Glutamatergic neuron (in vitro differentiated cells): ENCODE results near the gene KCNJ12. TPM values are rescaled to one million over a fixed set of nuclear protein-coding genes. Genes with fewer than 3 reads are reported as not detected.

Experiments used
- DNase-seq: peaks from one replicate; pipeline ENCODE4 v3.0.0; 2022
- H3K27ac Mint-ChIP-seq: one replicate; pipeline ENCODE4 v1.8.0; 2020; ENCODE audit warnings: mild to moderate bottlenecking, mixed read lengths, inconsistent platforms; ENCODE audit not compliant: unreplicated experiment
- H3K27me3 Mint-ChIP-seq: one replicate; pipeline ENCODE4 v1.8.0; 2020; ENCODE audit warnings: mild to moderate bottlenecking, moderate library complexity, mixed read lengths, inconsistent platforms; ENCODE audit not compliant: unreplicated experiment
- H3K36me3 Mint-ChIP-seq: one replicate; pipeline ENCODE4 v1.8.0; 2020; ENCODE audit warnings: mild to moderate bottlenecking, mixed read lengths, inconsistent platforms; ENCODE audit not compliant: unreplicated experiment
- H3K4me1 Mint-ChIP-seq: one replicate; pipeline ENCODE4 v1.8.0; 2020; ENCODE audit warnings: mild to moderate bottlenecking, low read depth, mixed read lengths, inconsistent platforms; ENCODE audit not compliant: unreplicated experiment
- H3K4me3 Mint-ChIP-seq: one replicate; pipeline ENCODE4 v1.8.0; 2020; ENCODE audit warnings: mild to moderate bottlenecking, mixed read lengths, inconsistent platforms; ENCODE audit not compliant: unreplicated experiment
- H3K9me3 Mint-ChIP-seq: one replicate; pipeline ENCODE4 v1.8.0; 2020; ENCODE audit warnings: mild to moderate bottlenecking, moderate library complexity, mixed read lengths, inconsistent platforms; ENCODE audit not compliant: unreplicated experiment
- total RNA-seq: library from RNA; stranded (reverse); fragmentation: NEBNext Ultra II Directional; extraction: Animal tissue kit (Norgen Biotek cat#: 25700); gene quantifications from one replicate; pipeline ENCODE4 v1.2.1, GENCODE V29; 2021; ENCODE audit not compliant: unreplicated experiment
- TF ChIP-seq, protein P1 (sequence below): fragments of 200-600 bp; sonication (generic); IDR thresholded peaks from one replicate; pipeline ENCODE4 v1.5.0; 2021; ENCODE audit not compliant: partially characterized antibody, unreplicated experiment

KCNJ12 gene
- total RNA-seq, 1 donor from 2014 or later: 9.6 TPM

DNA sequence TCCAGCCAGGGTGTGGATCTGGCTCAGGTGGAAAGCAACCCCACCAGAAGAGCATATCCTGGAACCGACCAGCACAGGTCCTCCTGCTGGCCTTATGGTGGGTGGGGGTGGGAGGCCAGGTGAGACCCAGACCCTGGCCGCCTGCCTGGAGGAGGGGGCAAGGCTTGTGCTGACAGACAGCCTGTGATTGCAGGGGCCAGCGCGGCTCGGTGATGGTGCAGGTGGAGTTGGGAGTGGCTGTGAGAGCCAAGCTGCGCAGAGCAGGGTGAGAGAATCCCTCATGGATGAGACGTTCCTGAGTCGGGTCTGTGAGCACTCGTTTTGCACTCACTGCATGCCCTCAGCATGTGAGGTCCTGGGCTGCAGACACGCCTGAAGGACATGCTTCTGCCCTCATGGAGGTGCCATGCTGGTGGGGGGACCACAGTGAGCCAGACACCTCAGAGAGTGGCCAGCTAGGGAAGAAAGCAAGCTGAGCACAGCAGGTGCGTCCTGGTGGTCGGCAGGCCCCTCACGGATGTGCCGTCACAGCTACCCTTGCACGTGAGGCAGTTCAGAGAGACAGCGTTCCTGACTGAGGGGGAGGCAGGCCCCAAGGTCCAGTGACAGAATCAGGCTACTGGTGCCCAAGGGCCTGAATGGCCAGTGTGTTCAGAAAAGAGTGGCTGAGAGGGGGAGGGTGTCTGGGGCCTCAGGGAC is 3.8 kb upstream of the KCNJ12 start:
- H3K4me3 Mint-ChIP-seq: no peak overlapping the region

DNA sequence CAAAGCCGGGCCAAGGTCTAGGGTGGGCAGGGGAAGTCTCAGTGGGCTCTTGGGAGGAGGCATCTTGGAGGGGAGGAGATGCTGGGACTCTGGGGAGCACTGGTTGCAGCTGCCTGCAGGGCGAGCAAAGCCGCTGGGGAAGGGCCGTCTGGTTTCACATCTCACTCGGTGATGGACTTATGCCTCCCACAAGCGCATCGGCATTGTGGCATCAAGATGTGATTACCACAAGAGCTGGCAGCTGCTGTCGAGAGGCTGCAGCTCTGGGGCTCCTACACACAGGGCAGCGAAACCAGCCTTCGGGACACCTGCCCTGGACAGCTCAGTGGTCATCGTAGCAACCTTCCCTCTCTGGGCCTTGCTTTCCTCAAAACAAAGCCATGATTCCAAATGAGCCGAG is 3.1 kb upstream of the KCNJ12 start:
- Mint-ChIP-seq H3K4me3 (no peak overlapping the region), H3K27me3 (peaks cover 17% of the 10 kb centered on the region)

More for the DNA sequence above, 3.8 kb upstream of the KCNJ12 start:
- Mint-ChIP-seq H3K27me3 (peaks cover 17% of the 10 kb centered on the region), H3K4me1 (peaks cover 27% of the 10 kb centered on the region), H3K9me3 (peaks cover 8% of the 10 kb centered on the region), H3K27ac (no peak overlapping the region), H3K36me3 (no peaks in the 10 kb centered on the region)
- no peak for DNase-seq
- TF ChIP-seq, protein P1, sequence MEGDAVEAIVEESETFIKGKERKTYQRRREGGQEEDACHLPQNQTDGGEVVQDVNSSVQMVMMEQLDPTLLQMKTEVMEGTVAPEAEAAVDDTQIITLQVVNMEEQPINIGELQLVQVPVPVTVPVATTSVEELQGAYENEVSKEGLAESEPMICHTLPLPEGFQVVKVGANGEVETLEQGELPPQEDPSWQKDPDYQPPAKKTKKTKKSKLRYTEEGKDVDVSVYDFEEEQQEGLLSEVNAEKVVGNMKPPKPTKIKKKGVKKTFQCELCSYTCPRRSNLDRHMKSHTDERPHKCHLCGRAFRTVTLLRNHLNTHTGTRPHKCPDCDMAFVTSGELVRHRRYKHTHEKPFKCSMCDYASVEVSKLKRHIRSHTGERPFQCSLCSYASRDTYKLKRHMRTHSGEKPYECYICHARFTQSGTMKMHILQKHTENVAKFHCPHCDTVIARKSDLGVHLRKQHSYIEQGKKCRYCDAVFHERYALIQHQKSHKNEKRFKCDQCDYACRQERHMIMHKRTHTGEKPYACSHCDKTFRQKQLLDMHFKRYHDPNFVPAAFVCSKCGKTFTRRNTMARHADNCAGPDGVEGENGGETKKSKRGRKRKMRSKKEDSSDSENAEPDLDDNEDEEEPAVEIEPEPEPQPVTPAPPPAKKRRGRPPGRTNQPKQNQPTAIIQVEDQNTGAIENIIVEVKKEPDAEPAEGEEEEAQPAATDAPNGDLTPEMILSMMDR: no peak

DNA sequence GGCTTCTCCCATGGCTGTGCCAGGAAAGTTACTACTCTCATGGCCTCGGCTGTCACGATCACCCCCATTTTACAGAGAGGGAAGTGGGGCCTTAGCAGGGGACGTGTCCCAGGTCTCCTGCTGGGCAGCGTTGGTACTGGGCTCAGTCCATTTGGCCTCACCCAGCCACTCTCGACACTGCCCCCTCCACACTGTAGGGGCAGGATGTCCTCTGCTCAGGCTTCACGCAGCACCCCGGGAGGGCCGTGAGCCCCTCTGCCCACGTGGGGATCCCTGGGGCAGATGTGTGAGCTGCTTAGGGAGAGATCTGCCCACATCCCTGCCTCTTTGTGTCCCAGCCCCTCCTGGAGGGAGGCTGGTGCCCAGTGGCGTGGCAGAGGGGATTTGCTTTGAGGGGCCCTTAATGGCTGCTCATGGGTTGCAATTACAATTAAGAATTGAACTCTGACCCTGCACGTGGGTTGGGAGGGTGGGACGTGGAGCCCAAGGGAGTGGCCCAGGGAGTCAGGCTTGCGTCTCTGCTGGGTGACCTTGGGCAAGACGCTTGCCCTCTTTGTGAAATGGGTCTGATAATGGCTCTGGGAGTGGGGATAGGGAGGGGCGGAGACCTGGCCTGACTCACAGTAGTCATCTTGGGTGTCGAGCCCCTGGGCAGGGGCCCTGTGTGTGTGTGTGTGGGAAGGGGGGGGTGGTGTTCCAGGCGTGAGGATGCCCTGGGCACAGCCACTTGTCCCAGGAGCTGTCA is 2.3 kb upstream of the KCNJ12 start:
- Mint-ChIP-seq H3K4me3 (no peak overlapping the region), H3K27ac (no peak overlapping the region), H3K9me3 (peaks cover 8% of the 10 kb centered on the region), H3K36me3 (no peaks in the 10 kb centered on the region), H3K27me3 (peaks cover 14% of the 10 kb centered on the region), H3K4me1 (peaks cover 20% of the 10 kb centered on the region)
- TF ChIP-seq, protein P1: peak; percentile 28
- DNase-seq: no peak

More for the DNA sequence above, 3.1 kb upstream of the KCNJ12 start:
- H3K4me1 Mint-ChIP-seq: peaks cover 25% of the 10 kb centered on the region
- H3K9me3 Mint-ChIP-seq: peaks cover 8% of the 10 kb centered on the region
- no peaks in the 10 kb centered on the region for H3K36me3 Mint-ChIP-seq
- TF ChIP-seq, protein P1: no peak
- H3K27ac Mint-ChIP-seq: no peak overlapping the region
- no peak for DNase-seq

DNA sequence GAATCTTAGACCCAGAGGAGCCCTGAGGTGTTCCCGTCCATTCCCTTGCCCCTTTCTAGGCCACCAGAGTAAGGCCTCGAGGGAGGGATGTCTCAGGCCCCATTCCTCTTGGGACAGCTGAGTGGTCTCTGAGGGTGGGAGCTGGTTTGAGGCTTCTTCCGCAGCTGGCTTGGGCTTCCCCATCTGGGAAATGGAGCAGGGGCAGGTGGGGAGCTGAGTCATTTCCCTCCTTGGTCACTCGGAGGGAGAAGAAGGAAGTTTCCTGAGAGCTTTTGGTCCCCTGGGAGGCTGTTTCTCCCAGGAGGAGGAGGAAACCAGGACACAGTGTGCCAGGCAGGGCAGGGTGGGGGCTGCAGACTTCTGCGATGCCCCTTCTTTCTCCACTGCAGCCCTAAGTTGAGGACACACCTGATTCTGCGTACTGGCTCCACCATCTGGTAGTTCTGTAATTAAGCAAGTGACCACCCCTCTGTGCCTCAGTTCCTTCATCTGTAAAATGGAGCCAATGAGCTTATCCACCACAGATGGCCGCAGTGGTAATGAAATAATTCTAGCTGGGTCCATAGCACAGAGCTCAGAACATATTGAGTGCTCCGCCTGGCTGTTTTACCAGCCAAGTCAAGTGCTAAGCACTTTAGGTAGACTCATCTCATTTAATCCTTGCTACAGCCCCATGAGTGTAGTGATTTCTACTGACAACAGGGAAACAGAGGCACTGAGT is 1.6 kb upstream of the KCNJ12 start:
- no peaks in the 10 kb centered on the region for H3K36me3 Mint-ChIP-seq
- no peak for DNase-seq
- TF ChIP-seq, protein P1: no peak
- peaks cover 18% of the 10 kb centered on the region for H3K4me1 Mint-ChIP-seq
- peaks cover 14% of the 10 kb centered on the region for H3K27me3 Mint-ChIP-seq
- H3K27ac Mint-ChIP-seq: no peak overlapping the region
- peaks cover 8% of the 10 kb centered on the region for H3K9me3 Mint-ChIP-seq
- no peak overlapping the region for H3K4me3 Mint-ChIP-seq
